K562 (cell line): ENCODE results near the gene ZFYVE28. TPM values are rescaled to one million over a fixed set of nuclear protein-coding genes. Genes with fewer than 3 reads are reported as not detected.

Experiments used
- ARID4B ChIP-seq: sonication (generic); formaldehyde crosslinking; IDR thresholded peaks from 2 replicates; pipeline ENCODE4 v1.8.0; 2022; ENCODE audit warnings: mild to moderate bottlenecking, missing genetic modification reagents
- CBX3 ChIP-seq, 2 experiments: IDR thresholded peaks; 1 replicate in 1 of 2; 2 replicates in 1 of 2; pipeline ENCODE4 v1.6.1; 2012; ENCODE audit warnings: inconsistent platforms in 2 of 2, low read length in 2 of 2, borderline replicate concordance in 1 of 2, control low read depth in 1 of 2
- LARP7 ChIP-seq: fragments of 450-650 bp; IDR thresholded peaks from 2 replicates; pipeline ENCODE4 v1.6.1; 2016
- MITF ChIP-seq: IDR thresholded peaks from 2 replicates; pipeline ENCODE4 v1.6.1; 2014; ENCODE audit warnings: antibody characterized with exemption
- RBM39 ChIP-seq: fragments of 200-400 bp; formaldehyde crosslinking; optimal IDR thresholded peaks from 2 replicates; pipeline ENCODE3; 2018; ENCODE audit warnings: low read depth, low read length
- RCOR1 ChIP-seq, 2 experiments: IDR thresholded peaks; 2 replicates each; pipeline ENCODE4 v1.6.1; 2012; ENCODE audit warnings: low read depth in 2 of 2, low read length in 2 of 2, borderline replicate concordance in 1 of 2, improper control_type of control experiment in 1 of 2
- VEZF1 ChIP-seq: fragments of 200-800 bp; sonication (Bioruptor generic); IDR thresholded peaks from 2 replicates; pipeline ENCODE4 v1.6.1; 2017; ENCODE audit warnings: missing genetic modification characterization, missing compliant biosample characterization
- ZFP30 ChIP-seq: fragments of 250-450 bp; sonication (Bioruptor Pico); IDR thresholded peaks from 2 replicates; pipeline ENCODE4 v1.8.0; 2022; ENCODE audit warnings: moderate library complexity, mild to moderate bottlenecking, inconsistent platforms, borderline replicate concordance
- ZNF197 ChIP-seq: fragments of 200-800 bp; sonication (Bioruptor generic); IDR thresholded peaks from 2 replicates; pipeline ENCODE4 v1.6.1; 2016; ENCODE audit warnings: low read depth, missing genetic modification characterization, missing compliant biosample characterization
- ZSCAN32 ChIP-seq: fragments of 450-650 bp; formaldehyde crosslinking; IDR thresholded peaks from 2 replicates; pipeline ENCODE4 v1.4.0; 2020; ENCODE audit warnings: mild to moderate bottlenecking, moderate library complexity
- polyA plus RNA-seq, 8 experiments: library from polyadenylated mRNA; depleted of rRNA in 4 of 8; stranded (reverse) in 5 of 8; unstranded in 3 of 8; fragments of >200 nt; fragmentation: Nextera tagmentation in 2 of 8; fragmentation: Illumina TruSeq in 1 of 8; extraction: Ambion mirVana in 2 of 8; extraction: Trizol in 1 of 8; gene quantifications; 2 replicates each; pipeline versions ENCODE4 v1.2.1 to v1.2.3, GENCODE V29; 2011 to 2014; ENCODE audit warnings: inconsistent platforms in 1 of 8, missing spikeins in 1 of 8
- total RNA-seq, 7 experiments: library from RNA; depleted of rRNA in 6 of 7; stranded (reverse); fragments of >200 nt in 6 of 7; fragmentation: Illumina TruSeq in 2 of 7; extraction: Trizol in 2 of 7; gene quantifications; 2 replicates each; pipeline versions ENCODE4 v1.2.1 to v1.2.3, GENCODE V29; 2011 to 2021; ENCODE audit warnings: low replicate concordance in 1 of 7

ZFYVE28 gene
- total and polyA plus RNA-seq, 9 of the 15 experiments (the other 6 are each of a cell fraction or from before 2014, with no cell fraction given): 1.3 to 24.8 (median 8.9) TPM

GRCh38 chr4:2262145-2262943 lies 156.1 kb downstream of the ZFYVE28 start (continued):
- peak; percentile 72; the same call in 1 of the 2 replicates for TF ChIP-seq ARID4B (CRISPR knock-in tag)
- no peak for TF ChIP-seq CBX3 (IDR thresholded peaks at IDR 0.05; ENCODE audit: borderline replicate concordance in 1 of 2, low read length in 2 of 2)
- no peak for TF ChIP-seq RBM39
- TF ChIP-seq VEZF1: peak; percentile 64
- TF ChIP-seq ZNF197 (CRISPR knock-in tag): no peak
- peak in 1 of 2 experiments; percentile 12; a peak in 1 of 4 replicates for TF ChIP-seq RCOR1 (IDR thresholded peaks at IDR 0.05; ENCODE audit: borderline replicate concordance in 1 of 2, low read depth in 2 of 2, low read length in 2 of 2)
- TF ChIP-seq ZFP30 (CRISPR knock-in tag): no peak
- TF ChIP-seq MITF: no peak
- no peak for TF ChIP-seq ZSCAN32 (CRISPR knock-in tag)
- no peak for TF ChIP-seq LARP7
